HL-60 (cell line): Measurements from ENCODE around the gene RAX2.

Experiments used
- CTCF ChIP-seq: IDR thresholded peaks from one replicate; pipeline ENCODE4 v1.5.1; 2011; ENCODE audit warnings: low read length, control low read depth, inconsistent platforms; ENCODE audit not compliant: insufficient read depth
- REST ChIP-seq: IDR thresholded peaks from 2 replicates; pipeline ENCODE4 v1.6.1; 2012; ENCODE audit warnings: low read depth; ENCODE audit not compliant: insufficient replicate concordance

GRCh38 chr19:3821156-3821555, 49.1 kb upstream of the RAX2 start:
- TF ChIP-seq CTCF: no peak
- TF ChIP-seq REST: no peak
